HuH-7.5 (cell line): ENCODE results near the gene HPD.

ENCODE experiments used
- DNase-seq: peaks from one replicate; pipeline ENCODE4 v3.0.0; 2011; ENCODE audit warnings: low spot score

Gene HPD

GRCh38 chr12:121828306-121828705 lies 30.4 kb downstream of the HPD start:
- DNase-seq, result no peak

DNA sequence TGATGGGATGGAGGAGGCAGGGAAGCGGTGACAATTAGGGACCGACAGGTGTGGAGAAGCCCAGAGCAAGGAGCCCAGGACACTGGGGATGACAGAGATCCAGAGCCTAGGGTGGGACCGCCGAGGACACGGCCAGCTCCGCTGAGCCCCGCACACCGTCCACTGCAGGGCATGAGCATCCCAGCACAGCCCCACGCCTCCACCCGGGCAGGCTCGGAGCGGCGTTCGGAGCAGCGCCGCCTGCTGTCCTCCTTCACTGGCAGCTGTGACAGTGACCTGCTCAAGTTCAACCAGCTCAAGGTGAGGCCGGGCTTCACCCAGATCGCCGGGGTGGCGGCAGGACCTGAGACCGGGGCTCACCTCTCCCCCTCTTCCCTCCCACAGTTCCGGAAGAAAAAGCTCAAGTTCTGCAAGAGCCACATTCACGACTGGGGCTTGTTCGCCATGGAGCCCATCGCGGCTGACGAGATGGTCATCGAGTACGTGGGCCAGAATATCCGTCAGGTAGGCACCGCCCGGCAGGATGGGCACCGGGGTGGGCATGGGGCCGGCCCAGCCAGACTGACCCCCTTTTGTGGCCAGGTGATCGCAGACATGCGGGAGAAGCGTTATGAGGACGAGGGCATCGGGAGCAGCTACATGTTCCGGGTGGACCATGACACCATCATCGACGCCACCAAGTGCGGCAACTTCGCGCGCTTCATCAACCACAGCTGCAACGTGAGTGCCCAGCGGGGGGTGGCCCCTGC lies 31.1 kb downstream of the HPD start:
- DNase-seq, result no peak

GRCh38 chr12:121826318-121827150 lies 32.1 kb downstream of the HPD start:
- DNase-seq, result no peak

DNA sequence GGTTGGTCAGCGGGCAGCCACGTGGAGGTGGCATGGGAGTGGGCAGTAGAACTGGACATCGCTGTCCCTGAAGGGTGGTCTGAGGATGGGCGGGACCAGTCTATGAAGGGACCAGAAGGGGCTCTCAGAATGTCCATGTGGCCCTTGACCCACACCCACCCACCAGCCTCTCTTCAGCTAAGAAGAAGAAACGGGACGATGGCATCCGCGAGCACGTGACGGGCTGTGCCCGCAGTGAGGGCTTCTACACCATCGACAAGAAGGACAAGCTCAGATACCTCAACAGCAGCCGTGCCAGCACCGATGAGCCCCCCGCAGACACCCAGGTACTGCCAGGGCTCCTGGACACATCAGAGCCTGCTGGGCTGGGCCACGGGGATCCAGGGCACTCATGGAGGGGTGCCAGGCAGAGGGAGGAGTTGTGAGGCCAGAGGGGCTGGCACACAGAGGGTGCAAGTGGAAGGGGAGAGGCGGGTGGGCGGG lies 33.6 kb downstream of the HPD start:
- DNase-seq, result no peak

- DNase-seq, result no peak
These were observed 34.9 kb downstream of the HPD start for GRCh38 chr12:121823727-121824115.

- DNase-seq, result no peak
These were observed 35.4 kb downstream of the HPD start for GRCh38 chr12:121823101-121823726.

DNA sequence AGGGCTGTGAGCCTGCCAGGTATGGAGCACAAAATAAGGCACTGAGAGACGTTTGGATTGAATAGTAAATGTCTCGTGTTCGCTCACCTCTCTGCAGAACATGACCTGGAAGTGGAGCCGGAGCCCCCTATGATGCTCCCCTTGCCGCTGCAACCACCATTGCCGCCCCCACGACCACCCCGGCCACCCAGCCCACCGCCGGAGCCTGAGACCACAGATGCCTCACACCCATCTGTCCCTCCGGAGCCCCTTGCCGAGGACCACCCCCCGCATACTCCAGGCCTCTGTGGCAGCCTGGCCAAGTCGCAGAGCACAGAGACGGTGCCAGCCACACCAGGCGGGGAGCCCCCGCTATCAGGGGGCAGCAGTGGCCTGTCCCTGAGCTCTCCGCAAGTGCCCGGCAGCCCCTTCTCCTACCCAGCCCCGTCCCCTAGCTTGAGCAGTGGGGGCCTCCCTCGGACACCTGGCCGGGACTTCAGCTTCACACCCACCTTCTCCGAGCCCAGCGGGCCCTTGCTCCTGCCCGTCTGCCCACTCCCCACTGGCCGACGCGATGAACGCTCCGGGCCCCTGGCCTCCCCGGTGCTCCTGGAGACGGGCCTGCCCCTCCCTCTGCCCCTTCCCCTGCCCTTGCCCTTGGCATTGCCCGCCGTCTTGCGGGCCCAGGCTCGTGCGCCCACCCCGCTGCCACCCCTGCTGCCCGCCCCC lies 36.1 kb downstream of the HPD start:
- DNase-seq, result no peak

GRCh38 chr12:121820056-121820455 lies 38.6 kb downstream of the HPD start:
- no peak for DNase-seq

GRCh38 chr12:121819212-121819949 lies 39.3 kb downstream of the HPD start:
- DNase-seq, result no peak

DNA sequence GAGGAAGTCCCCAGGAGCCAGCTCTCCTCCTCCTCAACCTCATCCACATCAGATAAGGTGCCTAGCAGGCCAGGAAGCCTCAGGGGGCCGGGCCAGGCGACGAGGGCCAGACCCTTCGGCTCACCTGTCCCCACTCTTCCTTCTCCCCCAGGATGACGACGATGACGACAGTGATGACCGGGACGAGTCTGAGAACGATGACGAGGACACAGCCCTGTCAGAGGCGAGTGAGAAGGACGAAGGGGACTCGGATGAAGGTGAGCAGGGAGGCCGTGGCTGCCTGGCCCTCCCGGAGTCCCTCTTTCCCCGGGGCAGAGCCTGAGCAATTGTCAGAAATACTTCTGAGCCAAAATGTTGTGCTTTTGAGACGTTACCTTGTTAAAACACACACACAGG lies 41.0 kb downstream of the HPD start:
- DNase-seq, result no peak

DNA sequence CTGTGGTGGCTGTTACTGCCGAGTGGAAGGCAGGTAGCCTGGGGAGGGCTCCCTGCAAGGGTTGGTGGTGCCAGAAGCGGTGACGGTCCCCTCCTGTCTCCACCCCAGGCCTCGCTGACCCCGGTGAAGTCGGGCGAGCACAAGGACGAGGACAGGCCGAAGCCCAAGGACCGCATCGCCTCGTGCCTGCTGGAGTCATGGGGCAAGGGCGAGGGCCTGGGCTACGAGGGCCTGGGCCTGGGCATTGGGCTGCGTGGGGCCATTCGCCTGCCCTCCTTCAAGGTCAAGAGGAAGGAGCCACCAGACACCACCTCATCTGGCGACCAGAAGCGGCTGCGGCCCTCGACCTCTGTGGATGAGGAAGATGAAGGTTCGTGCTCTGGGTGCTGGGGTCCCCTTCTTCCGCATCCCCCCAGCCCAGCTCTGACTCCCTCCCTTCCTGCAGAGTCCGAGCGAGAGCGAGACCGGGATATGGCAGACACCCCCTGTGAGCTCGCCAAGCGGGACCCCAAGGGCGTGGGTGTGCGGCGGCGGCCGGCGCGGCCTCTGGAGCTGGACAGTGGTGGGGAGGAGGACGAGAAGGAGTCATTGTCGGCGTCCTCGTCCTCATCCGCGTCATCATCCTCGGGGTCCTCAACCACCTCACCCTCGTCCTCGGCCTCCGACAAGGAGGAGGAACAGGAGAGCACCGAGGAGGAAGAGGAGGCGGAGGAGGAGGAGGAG lies 41.6 kb downstream of the HPD start:
- no peak for DNase-seq

- DNase-seq, result no peak
These were observed 43.4 kb downstream of the HPD start for GRCh38 chr12:121815263-121815662.

- DNase-seq, result no peak
These were observed 44.1 kb downstream of the HPD start for GRCh38 chr12:121814429-121815119.

DNA sequence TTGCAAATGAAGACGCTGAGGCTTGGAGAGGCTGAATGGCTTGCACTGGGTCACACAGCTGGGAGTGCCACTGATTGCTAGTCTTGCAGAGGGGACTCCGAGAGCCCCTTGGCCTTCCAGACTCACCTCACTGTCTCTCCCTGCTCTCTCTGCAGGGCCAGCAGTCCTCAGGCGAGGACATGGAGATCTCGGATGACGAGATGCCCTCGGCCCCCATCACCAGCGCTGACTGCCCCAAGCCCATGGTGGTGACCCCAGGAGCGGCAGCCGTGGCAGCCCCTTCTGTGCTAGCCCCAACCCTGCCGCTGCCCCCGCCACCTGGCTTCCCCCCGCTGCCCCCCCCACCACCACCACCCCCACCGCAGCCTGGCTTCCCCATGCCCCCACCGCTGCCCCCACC lies 44.7 kb downstream of the HPD start:
- DNase-seq, result no peak

DNA sequence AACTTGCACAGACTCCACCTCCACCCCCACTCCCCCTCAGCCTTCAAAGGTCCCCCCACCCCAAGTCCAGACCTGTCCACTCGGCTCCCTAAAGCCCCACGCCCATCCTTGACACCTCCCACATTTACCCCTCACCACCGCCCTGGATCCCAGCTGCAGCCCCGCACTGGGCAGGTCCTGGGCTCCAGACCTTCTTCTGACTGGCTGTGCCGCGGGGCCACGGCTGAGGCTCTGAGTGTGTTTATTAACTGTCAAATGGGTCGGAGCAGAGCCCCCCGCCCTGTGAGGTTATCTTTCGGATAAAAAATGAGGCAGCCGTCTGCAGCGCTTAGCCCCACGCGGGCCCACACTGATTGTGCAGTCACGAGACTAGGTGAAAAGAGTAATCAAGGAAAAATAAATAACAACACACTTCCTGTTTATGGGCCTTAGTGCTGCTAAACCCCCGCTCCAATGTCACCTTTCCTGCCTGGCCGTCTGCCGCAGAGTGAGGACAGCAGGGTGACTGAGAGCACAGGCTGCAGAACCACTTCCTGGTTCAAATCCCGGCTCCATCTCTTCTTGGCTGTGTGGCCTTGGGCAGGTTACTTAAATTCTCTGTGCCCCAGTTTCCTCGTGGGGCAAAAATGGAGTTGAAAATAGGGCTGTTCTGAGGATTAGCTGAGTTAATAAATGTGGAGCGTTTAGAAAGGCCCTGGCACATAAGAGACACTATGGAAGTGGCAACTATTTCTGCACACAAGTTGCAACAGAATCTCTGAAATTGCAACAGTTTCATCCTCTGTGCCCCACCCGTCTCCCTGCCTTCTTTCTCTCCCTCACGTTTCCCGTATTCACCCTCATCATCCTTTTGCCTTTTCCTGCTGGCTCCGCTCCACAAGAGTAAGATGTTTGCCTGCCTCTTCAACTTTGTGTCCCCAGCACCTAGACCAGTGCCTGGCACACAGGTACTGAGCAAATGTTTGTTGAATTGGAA lies 45.5 kb downstream of the HPD start:
- DNase-seq, result no peak

- DNase-seq, result no peak
These were observed 46.3 kb downstream of the HPD start for GRCh38 chr12:121812320-121812871.

DNA sequence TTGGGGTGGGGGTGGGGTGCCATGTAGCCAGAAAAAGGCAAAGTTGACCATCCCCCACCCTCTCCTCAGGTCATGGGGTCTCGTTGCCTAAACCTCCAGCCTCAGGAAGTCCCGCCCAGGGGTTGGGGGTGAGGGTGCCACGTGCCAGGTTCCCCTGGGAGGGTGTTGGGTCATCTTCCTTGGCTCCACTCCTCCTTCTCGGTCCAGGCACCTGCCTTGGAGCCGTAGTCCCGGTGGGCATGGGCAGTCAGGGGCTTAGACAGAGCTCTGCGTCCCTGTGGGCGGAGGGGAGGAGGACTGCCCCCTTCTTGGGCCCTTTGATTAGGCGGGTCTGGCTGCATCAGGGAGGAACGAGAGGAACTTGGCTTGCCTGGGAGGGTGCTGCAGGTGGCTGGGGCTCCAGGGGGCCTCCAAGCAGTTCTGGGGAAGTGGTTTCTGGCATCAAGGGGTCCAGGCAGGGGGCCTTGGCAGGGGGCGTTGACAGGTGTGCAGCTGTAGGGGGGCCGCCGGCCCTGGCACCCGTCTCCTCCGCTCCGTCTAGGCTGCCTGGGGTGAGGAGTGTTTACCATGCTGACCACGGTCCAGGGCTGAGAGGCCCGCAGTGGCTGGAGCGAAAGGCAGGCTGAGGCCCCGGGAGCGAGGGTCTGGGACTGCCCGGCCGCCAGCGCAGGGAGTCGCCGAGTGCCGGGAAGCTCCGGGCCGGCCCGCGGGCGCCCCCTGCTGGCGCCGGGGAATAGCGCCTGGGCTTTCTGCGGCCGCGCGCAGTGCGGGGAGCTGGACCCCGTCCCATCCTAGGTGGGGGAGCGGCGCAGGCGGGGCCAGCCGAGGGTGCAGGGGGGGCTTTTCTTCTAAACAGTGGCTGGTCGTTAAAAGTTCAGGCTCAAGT lies 47.0 kb downstream of the HPD start:
- peak; percentile 89 for DNase-seq
